ENCODE data around the gene HSP90B1.

DNA sequence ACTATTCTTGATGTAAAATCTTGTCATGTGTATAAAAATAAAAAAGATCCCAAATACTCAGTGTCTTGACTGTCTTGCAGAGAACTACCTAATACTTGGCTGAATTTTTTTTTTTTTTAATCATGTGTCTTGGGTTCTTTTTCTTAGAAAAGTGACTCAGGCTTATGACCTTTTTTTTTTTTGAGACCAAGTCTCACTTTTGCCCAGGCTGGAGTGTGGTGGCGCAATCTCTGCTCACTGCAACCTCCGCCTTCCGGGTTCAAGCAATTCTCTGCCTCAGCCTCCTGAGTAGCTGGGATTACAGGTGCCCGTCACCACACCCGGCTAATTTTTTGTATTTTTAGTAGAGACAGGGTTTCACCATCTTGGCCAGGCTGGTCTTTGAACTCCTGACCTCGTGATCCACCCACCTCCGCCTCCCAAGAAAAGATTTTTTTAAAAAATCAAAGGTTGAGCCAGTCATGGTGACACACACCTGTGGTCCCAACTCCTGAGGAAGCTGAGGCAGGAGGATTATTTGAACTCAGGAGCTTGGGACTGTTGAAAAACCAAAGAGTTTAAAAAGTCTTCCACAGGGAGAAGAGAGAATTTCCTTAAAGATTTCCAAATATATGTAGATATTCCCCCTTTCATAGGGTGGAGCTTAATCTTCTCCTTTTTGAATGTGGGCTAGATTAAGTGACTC lies 17.8 kb downstream of the HSP90B1 start:
- TF ChIP-seq CTCF (CRISPR knock-in tag; IDR thresholded peaks at IDR 0.05) = no peak
- TF ChIP-seq CEBPB (IDR thresholded peaks at IDR 0.05; ENCODE audit: borderline replicate concordance, low read depth, low read length) = no peak
- TF ChIP-seq EP300 (IDR thresholded peaks at IDR 0.05; ENCODE audit: low read depth in 2 of 2, low read length in 2 of 2) = no peak
- TF ChIP-seq EP300 (CRISPR knock-in tag; IDR thresholded peaks at IDR 0.05; ENCODE audit: borderline replicate concordance) = no peak
- TF ChIP-seq POLR2AphosphoS5 (IDR thresholded peaks at IDR 0.05; ENCODE audit: low read depth, low read length) = no peak
- TF ChIP-seq ZBTB7A (CRISPR knock-in tag; IDR thresholded peaks at IDR 0.05) = no peak
